HAP-1 (cell line): ENCODE data around the gene CAMK2D.
"Not testable (repeated sequence)": the region's sequence is repeated elsewhere in the genome, so short reads cannot be mapped to it uniquely, and the experiment has no call there.

Experiments used
- DNase-seq, 2 experiments: peaks; one replicate each; pipeline ENCODE4 v3.0.0-alpha.2; 2016 to 2020; ENCODE audit warnings: low spot score in 2 of 2
- H3K27me3 ChIP-seq: fragments of 250-450 bp; sonication (Bioruptor Pico); 2 replicates; pipeline ENCODE4 v1.5.1; 2020; ENCODE audit warnings: low read depth, mild to moderate bottlenecking, moderate library complexity
- H3K36me3 ChIP-seq: fragments of 250-450 bp; sonication (Bioruptor Pico); replicated peaks from 2 replicates; pipeline ENCODE4 v1.5.1; 2020; ENCODE audit warnings: mild to moderate bottlenecking
- H3K4me1 ChIP-seq: fragments of 250-450 bp; sonication (Bioruptor Pico); 2 replicates; pipeline ENCODE4 v1.5.1; 2020; ENCODE audit warnings: mild to moderate bottlenecking
- H3K4me3 ChIP-seq: fragments of 250-450 bp; sonication (Bioruptor Pico); 2 replicates; pipeline ENCODE4 v1.5.1; 2020; ENCODE audit warnings: mild to moderate bottlenecking, moderate library complexity
- H3K9me3 ChIP-seq: fragments of 250-450 bp; sonication (Bioruptor Pico); 2 replicates; pipeline ENCODE4 v1.5.1; 2020; ENCODE audit warnings: mild to moderate bottlenecking, moderate library complexity
- in situ Hi-C: fragments of 300-500 bp; cut with MboI; formaldehyde crosslinking; loops from 3 replicates; pipeline ENCODE4 v1.14.3; 2020; ENCODE audit warnings: low sequenced_read_pairs, inconsistent platforms, mixed read lengths

Gene CAMK2D

DNA sequence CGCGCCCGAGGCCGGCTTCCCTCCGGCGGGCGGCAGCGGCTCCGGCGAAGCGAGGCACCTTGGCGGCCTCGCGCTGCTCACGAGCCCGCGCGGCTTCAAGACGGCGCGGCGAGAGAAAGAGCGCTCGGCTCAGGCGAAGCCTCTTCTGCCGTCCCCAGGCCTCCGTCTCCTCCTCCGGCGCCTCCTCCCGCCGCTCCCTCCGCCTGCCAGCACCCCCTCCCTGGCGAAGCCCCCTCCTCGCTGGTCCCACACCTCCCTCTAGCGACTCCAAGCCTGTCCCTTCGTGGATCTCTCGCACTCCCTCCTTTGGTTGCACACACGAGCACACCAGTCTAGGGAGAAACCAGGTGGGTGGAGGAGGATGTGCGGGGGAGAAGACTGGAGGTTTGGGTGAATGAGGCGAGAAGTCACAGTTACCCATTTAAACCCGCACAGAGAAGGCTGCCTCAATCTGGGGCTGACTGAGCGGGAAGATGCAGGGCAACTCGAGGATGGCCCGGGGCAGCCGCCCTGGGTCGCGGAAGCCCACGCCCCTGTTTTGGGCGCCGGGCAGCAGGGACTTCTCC is at the start of gene CAMK2D:
TSS of gene CAMK2D (minus strand) at position 119 of the 566 bp plus-strand sequence. CDS start 670 bp downstream, outside the sequence.
- in situ Hi-C loops = loop anchor here (10.0 kb wide), 1 partner anchor 207 kb away; no protein-coding TSS in a partner anchor
- Histone ChIP-seq H3K9me3 (no peaks in the 10 kb centered on the region), H3K4me1 (peaks cover 23% of the 10 kb centered on the region), H3K36me3 (no peaks in the 10 kb centered on the region), H3K27me3 (no peaks in the 10 kb centered on the region), H3K4me3 (peak within 1 kb of the TSS; percentile 62)
- peak; percentile 82 to 92 for DNase-seq

DNA sequence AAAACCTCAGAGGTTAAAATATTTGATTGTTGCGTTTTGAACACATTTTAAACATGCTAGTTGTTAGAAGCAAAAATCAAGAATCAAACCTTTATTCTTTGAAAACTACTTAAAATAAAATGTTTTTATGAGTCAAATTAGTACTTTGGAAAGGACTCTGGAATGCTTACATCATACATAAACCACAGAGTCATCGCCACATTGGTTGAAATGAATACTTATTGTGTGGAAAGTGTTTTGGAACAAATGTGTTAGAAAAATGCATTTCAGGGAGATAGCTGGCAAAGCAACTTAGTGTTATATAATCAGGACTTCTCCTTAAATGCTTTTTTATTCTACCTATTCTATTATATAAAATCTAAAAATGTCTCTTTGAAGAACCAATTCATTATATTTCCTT is 49.4 kb upstream of the CAMK2D start:
- no peak overlapping the region for H3K4me3 ChIP-seq
- in situ Hi-C loops = no loop called here
- H3K4me1 ChIP-seq = peaks cover 18% of the 10 kb centered on the region
- no peaks in the 10 kb centered on the region for H3K27me3 ChIP-seq
- DNase-seq = peak in 1 of 2 experiments; percentile 45
- H3K36me3 ChIP-seq = no peaks in the 10 kb centered on the region
- H3K9me3 ChIP-seq = no peaks in the 10 kb centered on the region

DNA sequence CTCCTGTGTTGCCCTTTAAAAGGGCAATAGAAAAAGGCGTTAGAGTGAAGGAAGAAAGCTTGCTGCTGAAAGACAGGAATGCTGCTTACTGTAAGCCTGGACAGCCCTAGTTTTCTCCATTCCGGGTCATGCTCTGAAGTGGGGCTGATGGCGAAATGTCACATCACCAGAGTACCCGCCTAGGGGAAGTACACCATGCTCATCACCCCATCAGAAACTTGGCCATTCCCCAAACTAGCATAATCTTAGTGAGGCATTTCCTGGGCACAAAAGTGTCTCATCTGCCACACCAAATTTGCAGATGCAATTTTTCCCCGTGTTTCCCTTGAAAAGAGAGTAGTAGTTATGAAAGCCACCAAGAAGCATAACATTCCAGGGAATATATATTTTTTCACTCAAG is 47.8 kb upstream of the CAMK2D start:
- H3K9me3 ChIP-seq = no peaks in the 10 kb centered on the region
- in situ Hi-C loops = no loop called here
- no peak overlapping the region for H3K4me3 ChIP-seq
- no peaks in the 10 kb centered on the region for H3K27me3 ChIP-seq
- H3K36me3 ChIP-seq = no peaks in the 10 kb centered on the region
- no peak for DNase-seq
- H3K4me1 ChIP-seq = peaks cover 18% of the 10 kb centered on the region

DNA sequence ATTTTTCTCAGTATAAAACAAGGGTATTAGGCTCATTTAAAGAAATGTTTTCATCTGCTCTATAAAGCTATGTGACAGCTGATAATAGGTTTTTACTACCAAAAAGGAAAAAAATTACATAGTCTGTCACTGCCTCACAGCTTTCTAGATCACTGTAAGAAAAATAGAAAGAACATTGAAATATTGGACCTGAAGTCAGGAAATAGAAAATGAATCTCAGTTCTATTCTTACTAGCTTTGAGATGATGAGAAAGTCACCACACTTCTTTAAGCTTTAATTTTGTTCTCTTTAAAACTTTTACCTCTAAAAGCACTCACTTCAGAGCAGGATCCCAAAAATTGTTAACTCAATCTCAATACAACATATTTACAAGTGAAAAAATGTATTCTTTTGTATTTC is 45.3 kb upstream of the CAMK2D start:
- no peaks in the 10 kb centered on the region for H3K9me3 ChIP-seq
- in situ Hi-C loops = no loop called here
- no peak overlapping the region for H3K4me3 ChIP-seq

DNA sequence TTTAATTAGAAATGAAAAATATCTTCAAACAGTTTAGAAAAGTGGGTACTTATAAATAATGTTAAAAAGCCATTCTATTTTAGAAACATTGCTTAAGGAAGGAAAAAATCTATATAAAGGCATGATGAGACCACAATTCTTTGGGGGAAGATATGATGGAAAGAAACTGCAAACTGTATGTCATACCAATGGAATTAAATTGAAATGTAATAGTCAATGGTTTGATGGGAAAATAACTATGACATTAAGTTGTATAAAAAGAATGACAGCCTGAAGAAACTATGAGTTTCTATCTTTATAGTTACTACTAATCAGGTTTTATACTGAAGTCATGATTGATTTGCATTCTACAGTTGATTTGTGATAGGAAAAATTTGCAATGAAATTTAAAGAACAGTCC is 40.3 kb upstream of the CAMK2D start:
- Histone ChIP-seq H3K36me3 (no peaks in the 10 kb centered on the region), H3K4me3 (no peak overlapping the region), H3K4me1 (peaks cover 7% of the 10 kb centered on the region; the same call in 1 of the 2 replicates), H3K27me3 (no peaks in the 10 kb centered on the region), H3K9me3 (no peaks in the 10 kb centered on the region)
- in situ Hi-C loops = no loop called here
- DNase-seq = no peak

More for the DNA sequence above, 45.3 kb upstream of the CAMK2D start:
- no peak for DNase-seq
- Histone ChIP-seq H3K36me3 (no peaks in the 10 kb centered on the region), H3K27me3 (no peaks in the 10 kb centered on the region), H3K4me1 (peaks cover 18% of the 10 kb centered on the region)

DNA sequence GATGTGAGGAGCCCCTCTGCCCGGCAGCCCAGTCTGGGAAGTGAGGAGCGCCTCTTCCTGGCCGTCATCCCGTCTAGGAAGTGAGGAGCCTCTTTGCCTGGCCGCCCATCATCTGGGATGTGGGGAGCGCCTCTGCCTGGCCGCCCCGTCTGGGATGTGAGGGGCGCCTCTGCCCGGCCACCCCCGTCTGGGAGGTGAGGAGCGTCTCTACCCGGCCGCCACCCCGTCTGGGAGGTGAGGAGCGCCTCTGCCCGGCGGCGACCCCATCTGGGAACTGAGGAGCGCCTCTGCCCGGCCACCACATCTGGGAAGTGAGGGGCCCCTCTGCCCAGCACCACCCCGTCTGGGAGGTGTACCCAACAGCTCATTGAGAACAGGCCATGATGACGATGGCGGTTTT is 34.8 kb upstream of the CAMK2D start:
- in situ Hi-C loops, DNase-seq, H3K9me3 ChIP-seq, H3K4me1 ChIP-seq, H3K27me3 ChIP-seq, H3K4me3 ChIP-seq, H3K36me3 ChIP-seq: not testable (repeated sequence)

DNA sequence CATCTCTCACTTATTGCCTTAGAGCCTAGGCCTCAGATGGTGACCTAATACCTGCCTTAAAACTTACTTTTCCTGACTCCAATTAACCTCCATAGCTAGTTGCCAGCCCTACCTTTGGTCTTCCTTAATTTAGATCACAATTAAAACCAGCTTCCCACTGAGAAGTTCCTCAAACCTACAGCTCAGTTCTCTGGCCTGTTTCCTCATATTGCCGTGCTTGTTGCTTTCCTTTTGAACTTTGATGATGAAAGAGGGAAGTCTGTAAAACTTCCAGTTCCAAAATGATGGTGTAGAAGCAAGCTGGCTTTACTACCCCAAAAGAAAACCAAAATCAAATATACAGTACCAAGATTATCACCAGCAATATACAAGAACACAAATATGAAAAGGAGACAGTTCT is 28.9 kb upstream of the CAMK2D start:
- DNase-seq = no peak
- in situ Hi-C loops = no loop called here
- H3K4me3 ChIP-seq = no peak overlapping the region

DNA sequence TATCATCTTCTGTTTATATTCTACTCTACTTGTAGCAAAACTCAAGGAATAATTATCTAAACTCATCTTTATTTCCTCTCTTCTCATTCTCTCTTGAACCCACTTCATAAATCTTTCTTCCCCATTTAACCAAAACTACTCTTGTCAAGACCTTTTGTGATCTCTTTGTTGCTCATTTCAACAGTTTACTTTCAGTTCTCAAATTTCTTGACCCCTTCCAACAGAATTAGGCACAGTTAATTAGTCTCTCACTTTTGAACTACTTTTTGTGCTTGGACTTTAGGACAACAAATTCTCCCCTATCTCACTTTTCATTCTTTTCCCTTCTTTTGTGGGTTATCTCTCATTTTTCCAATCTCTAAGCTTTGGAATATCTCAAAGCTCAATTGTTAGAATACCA is 27.4 kb upstream of the CAMK2D start:
- Histone ChIP-seq H3K4me3 (no peak overlapping the region), H3K36me3 (no peaks in the 10 kb centered on the region), H3K9me3 (no peaks in the 10 kb centered on the region), H3K4me1 (peaks cover 11% of the 10 kb centered on the region), H3K27me3 (no peaks in the 10 kb centered on the region)
- DNase-seq = no peak
- in situ Hi-C loops = no loop called here

More for the DNA sequence above, 28.9 kb upstream of the CAMK2D start:
- H3K9me3 ChIP-seq = no peaks in the 10 kb centered on the region
- H3K36me3 ChIP-seq = no peaks in the 10 kb centered on the region
- H3K27me3 ChIP-seq = no peaks in the 10 kb centered on the region
- H3K4me1 ChIP-seq = peaks cover 11% of the 10 kb centered on the region

DNA sequence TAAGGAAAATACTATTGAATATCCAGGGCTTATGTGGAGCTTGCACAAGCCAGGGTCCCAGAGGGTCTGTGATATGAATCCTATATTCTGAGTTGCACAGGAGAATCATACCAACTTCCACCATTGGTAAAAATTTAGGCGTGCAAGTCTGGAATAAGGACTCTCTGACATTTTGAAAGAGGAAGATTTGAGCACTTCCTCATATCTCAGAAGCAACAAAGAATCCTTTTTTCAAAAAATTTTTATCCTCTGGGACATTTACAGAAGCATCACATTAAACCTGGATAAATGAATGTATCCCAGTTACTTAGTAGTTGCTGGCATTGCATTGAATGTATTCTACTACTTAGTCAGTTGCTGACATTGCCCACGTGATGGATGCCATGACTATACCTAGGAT is 24.2 kb upstream of the CAMK2D start:
- in situ Hi-C loops = no loop called here
- Histone ChIP-seq H3K9me3 (no peaks in the 10 kb centered on the region), H3K4me1 (peaks cover 11% of the 10 kb centered on the region), H3K4me3 (no peak overlapping the region), H3K36me3 (no peaks in the 10 kb centered on the region), H3K27me3 (no peaks in the 10 kb centered on the region)
- DNase-seq = no peak

DNA sequence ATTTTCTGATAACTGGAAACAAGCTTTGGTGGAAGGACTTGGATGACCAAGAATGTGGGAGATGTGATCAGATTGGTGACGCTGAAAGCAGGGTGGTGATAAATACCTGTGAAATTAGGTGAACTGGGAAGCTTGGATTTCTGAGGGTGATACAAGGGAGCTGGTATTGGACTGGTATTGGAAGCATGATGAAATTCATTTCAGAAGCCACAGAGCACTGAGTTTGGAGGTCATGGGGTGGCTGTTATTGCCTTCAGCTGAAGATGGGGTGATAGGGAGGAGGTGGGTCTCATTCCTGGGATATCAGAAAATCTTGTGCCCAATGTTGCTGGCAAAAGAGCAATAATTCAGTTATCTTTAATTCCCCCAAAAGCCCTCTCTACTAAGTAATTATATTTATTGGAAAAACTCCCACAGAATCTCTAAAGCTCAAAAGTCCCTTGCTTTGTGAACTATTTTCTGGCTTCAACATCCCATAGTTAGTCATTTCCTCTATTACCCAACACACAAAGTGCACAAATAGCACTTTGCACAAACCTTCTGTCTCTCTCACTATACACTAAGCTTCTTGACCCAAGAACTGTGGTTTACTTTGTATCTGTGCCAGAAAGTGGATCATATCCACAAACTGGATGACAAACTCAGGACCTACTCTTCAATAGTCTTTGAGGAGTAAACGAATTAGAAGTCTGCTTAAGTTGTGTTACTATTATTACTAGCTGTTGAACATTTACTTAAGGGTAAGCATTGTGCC is 23.1 kb upstream of the CAMK2D start:
- Histone ChIP-seq H3K9me3 (no peaks in the 10 kb centered on the region), H3K36me3 (no peaks in the 10 kb centered on the region), H3K4me3 (no peak overlapping the region), H3K4me1 (peaks cover 9% of the 10 kb centered on the region), H3K27me3 (no peaks in the 10 kb centered on the region)
- DNase-seq = no peak
- in situ Hi-C loops = no loop called here

DNA sequence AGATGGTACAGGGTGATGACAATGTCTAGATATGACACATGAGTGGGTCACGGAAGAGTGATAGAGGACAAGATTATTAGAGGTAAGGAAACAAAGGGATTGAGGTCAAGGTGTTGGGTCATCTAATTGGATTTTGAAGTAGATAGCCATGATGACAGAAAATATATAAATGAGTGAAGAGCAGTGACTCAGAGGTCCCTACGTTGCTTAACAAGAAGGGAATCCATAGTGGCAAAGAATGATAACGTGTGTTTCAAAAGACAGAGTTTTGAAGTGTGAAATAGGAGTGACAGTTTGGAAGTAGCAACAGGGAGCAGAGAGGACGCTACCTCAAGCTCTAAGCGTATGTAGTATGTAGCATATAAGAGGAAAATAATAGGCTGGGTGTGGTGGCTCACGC is 22.2 kb upstream of the CAMK2D start:
- H3K27me3 ChIP-seq = no peaks in the 10 kb centered on the region
- H3K9me3 ChIP-seq = no peaks in the 10 kb centered on the region
- in situ Hi-C loops = no loop called here
- no peaks in the 10 kb centered on the region for H3K4me1 ChIP-seq
- H3K4me3 ChIP-seq = no peak overlapping the region
- DNase-seq = no peak
- no peaks in the 10 kb centered on the region for H3K36me3 ChIP-seq

DNA sequence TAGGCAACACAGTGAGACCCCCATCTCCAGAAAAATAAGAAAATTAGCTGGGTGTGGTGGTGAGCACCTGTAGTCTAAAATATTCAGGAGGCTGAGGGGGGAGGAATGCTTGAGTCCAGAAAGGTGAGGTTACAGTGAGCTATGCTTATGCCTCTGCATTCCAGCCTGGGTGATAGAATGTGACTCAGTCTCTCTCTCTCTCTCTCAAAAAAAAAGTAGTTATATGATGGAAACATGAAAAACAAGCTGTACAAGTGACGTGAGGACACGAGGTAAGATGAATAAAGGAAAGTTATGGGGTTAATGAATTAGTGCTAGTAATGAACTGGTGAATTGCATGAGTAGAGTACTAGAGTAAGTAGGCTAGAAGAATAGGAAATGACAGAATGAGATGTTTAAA is 21.8 kb upstream of the CAMK2D start:
- Histone ChIP-seq H3K36me3 (no peaks in the 10 kb centered on the region), H3K9me3 (no peaks in the 10 kb centered on the region)
- in situ Hi-C loops = no loop called here

DNA sequence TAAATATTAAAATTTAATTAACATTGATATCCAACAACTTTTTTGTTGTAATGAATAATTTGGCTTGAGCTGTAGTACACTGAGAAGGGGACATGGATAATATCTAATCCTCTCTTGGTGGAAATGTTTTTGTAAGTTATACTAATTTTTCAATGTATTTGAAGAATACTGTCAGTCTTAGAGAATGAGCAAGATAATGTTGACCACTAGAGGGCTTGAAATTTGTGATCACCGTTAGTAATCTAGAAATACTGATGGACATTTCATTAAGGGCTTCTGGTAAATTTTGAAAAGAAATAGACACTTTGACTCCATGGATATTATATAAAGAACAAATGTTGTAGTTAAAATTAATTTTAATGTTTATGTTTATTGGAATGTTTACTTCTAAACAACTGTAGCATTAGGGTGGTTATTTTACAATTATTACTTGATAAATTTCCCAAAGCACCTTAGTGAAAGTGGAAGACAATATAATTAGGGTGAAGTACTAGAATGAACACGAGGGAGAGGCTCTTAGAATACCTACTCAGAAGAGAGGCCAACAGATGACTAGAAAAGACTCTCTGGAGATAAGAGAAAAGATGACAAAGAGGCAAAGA is 20.0 kb upstream of the CAMK2D start:
- Histone ChIP-seq H3K27me3 (no peaks in the 10 kb centered on the region), H3K4me3 (no peak overlapping the region), H3K9me3 (no peaks in the 10 kb centered on the region), H3K36me3 (no peaks in the 10 kb centered on the region), H3K4me1 (no peaks in the 10 kb centered on the region)
- in situ Hi-C loops = no loop called here
- DNase-seq = peak in 1 of 2 experiments; percentile 30

More for the DNA sequence above, 21.8 kb upstream of the CAMK2D start:
- DNase-seq = no peak
- Histone ChIP-seq H3K27me3 (no peaks in the 10 kb centered on the region), H3K4me3 (no peak overlapping the region), H3K4me1 (no peaks in the 10 kb centered on the region)

DNA sequence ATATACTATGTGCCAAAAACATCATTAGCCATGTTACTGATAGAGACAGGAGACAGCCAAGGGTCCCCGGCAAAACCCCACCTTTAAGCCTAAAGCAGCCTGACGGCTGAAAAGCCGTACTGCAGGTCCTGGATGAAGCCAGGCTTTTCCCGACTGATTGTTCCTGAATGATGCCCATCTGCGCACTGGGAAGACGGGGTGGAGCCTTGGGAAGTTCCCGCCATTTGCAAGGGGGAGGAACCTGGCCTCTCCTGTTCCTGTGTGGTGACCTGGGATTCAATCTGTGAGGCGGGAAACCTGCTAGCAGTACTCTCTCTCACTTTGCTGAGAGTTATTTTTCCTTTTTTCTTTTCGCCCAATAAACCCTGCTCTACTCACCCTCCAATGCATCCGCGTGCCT is 15.1 kb upstream of the CAMK2D start:
- DNase-seq = no peak
- H3K9me3 ChIP-seq = no peaks in the 10 kb centered on the region
- in situ Hi-C loops = no loop called here

More for the DNA sequence above, 15.1 kb upstream of the CAMK2D start:
- Histone ChIP-seq H3K4me1 (no peaks in the 10 kb centered on the region), H3K36me3 (no peaks in the 10 kb centered on the region), H3K4me3 (no peak overlapping the region), H3K27me3 (no peaks in the 10 kb centered on the region)
